Bronchial smooth muscle cell (primary cell): Measurements from ENCODE around the gene NHSL2. TPM values are rescaled to one million over a fixed set of nuclear protein-coding genes. Genes with fewer than 3 reads are reported as not detected.

ENCODE experiments used
- total RNA-seq: library from RNA; depleted of rRNA; stranded (reverse); fragments of >200 nt; gene quantifications from 2 replicates; pipeline ENCODE4 v1.2.1, GENCODE V29; 2014

NHSL2 gene
- total RNA-seq, result 0.52 and 9.5 TPM in 2 replicates

GRCh38 chrX:71910643-71910985 lies at the start of gene NHSL2:
TSS of gene NHSL2 (plus strand) at chrX:71910845.

GRCh38 chrX:72131317-72132294 lies 221.0 kb downstream of the NHSL2 start, which contains the start of gene RTL5:
TSS of gene RTL5 (minus strand) at chrX:72131915.

GRCh38 chrX:72181178-72182125 lies 270.8 kb downstream of the NHSL2 start, which contains the start of gene PIN4:
TSS of gene PIN4 (plus strand) at chrX:72181757. CDS start at chrX:72181786, 29 bp downstream.

Other genes starting within 250 kb of the NHSL2 start
- gene CXorf49, start 192.6 kb upstream of the NHSL2 start, total RNA-seq, result not detected in 2 replicates
- not detected in 2 replicates for gene CXorf49B, start 147.5 kb upstream of the NHSL2 start, total RNA-seq
- 3.2 and 5.1 TPM in 2 replicates for gene RTL5, start 221.1 kb downstream of the NHSL2 start, total RNA-seq